Measurements from ENCODE around the gene TPK1. TPM values are rescaled to one million over a fixed set of nuclear protein-coding genes. Genes with fewer than 3 reads are reported as not detected.
A peak's percentile ranks its signal among the peaks of the same experiment; 100 is the strongest.
"Not testable (repeated sequence)": the region's sequence is repeated elsewhere in the genome, so short reads cannot be mapped to it uniquely, and the experiment has no call there.

The TPK1 gene
- total and polyA plus RNA-seq, 9 donors, result 3.0 to 4.9 (median 3.4) TPM

GRCh38 chr7:144784943-144785342 lies 50.9 kb downstream of the TPK1 start:
- Histone ChIP-seq H3K27ac (ENCODE audit: low read length) (no peak overlapping the region), H3K36me3 (ENCODE audit: control insufficient read depth, insufficient read depth, low read length) (no peaks in the 10 kb centered on the region), H3K27me3 (ENCODE audit: control insufficient read depth, insufficient read depth, low read length) (no peaks in the 10 kb centered on the region), H3K4me1 (ENCODE audit: control insufficient read depth, insufficient read depth, low read length) (no peaks in the 10 kb centered on the region), H3K9me3 (replicated peaks; ENCODE audit: control insufficient read depth, low read depth, low read length) (no peaks in the 10 kb centered on the region), H3K4me3 (ENCODE audit: low read length) (no peak overlapping the region)
- 58% methylated on average over 2 of the region's 3 CpGs for WGBS (ENCODE audit: insufficient coverage)
- no peak for DNase-seq

GRCh38 chr7:144784441-144784840 lies 51.4 kb downstream of the TPK1 start:
- no peaks in the 10 kb centered on the region for H3K4me1 ChIP-seq (ENCODE audit: control insufficient read depth, insufficient read depth, low read length)
- no peaks in the 10 kb centered on the region for H3K27me3 ChIP-seq (ENCODE audit: control insufficient read depth, insufficient read depth, low read length)
- no peaks in the 10 kb centered on the region for H3K36me3 ChIP-seq (ENCODE audit: control insufficient read depth, insufficient read depth, low read length)
- H3K4me3 ChIP-seq (ENCODE audit: low read length), result no peak overlapping the region
- H3K27ac ChIP-seq (ENCODE audit: low read length), result no peak overlapping the region
- no peaks in the 10 kb centered on the region for H3K9me3 ChIP-seq (replicated peaks; ENCODE audit: control insufficient read depth, low read depth, low read length)
- DNase-seq, result no peak
- WGBS (ENCODE audit: insufficient coverage), result no CpG with 5 or more reads among the region's 2 CpGs

- WGBS (ENCODE audit: insufficient coverage), result no CpG with 5 or more reads among the region's 1 CpG
- DNase-seq, result no peak
- Histone ChIP-seq H3K27me3 (ENCODE audit: control insufficient read depth, insufficient read depth, low read length) (no peaks in the 10 kb centered on the region), H3K36me3 (ENCODE audit: control insufficient read depth, insufficient read depth, low read length) (no peaks in the 10 kb centered on the region), H3K9me3 (replicated peaks; ENCODE audit: control insufficient read depth, low read depth, low read length) (no peaks in the 10 kb centered on the region), H3K4me3 (ENCODE audit: low read length) (no peak overlapping the region), H3K27ac (ENCODE audit: low read length) (no peak overlapping the region), H3K4me1 (ENCODE audit: control insufficient read depth, insufficient read depth, low read length) (no peaks in the 10 kb centered on the region)
Observed at GRCh38 chr7:144782883-144783282, 53.0 kb downstream of the TPK1 start.

GRCh38 chr7:144780071-144780608 lies 55.7 kb downstream of the TPK1 start:
- no peak overlapping the region for H3K4me3 ChIP-seq (ENCODE audit: low read length)
- no peak for DNase-seq
- WGBS (ENCODE audit: insufficient coverage), result no CpG with 5 or more reads among the region's 4 CpGs

GRCh38 chr7:144777889-144778288 lies 58.0 kb downstream of the TPK1 start:
- H3K9me3 ChIP-seq (replicated peaks; ENCODE audit: control insufficient read depth, low read depth, low read length); H3K4me1 ChIP-seq (ENCODE audit: control insufficient read depth, insufficient read depth, low read length); H3K27me3 ChIP-seq (ENCODE audit: control insufficient read depth, insufficient read depth, low read length); H3K4me3 ChIP-seq (ENCODE audit: low read length); DNase-seq; H3K36me3 ChIP-seq (ENCODE audit: control insufficient read depth, insufficient read depth, low read length); H3K27ac ChIP-seq (ENCODE audit: low read length): not testable (repeated sequence)
- 78% methylated on average over 1 of the region's 3 CpGs for WGBS (ENCODE audit: insufficient coverage)

More at GRCh38 chr7:144780071-144780608, 55.7 kb downstream of the TPK1 start:
- no peaks in the 10 kb centered on the region for H3K27me3 ChIP-seq (ENCODE audit: control insufficient read depth, insufficient read depth, low read length)
- H3K9me3 ChIP-seq (replicated peaks; ENCODE audit: control insufficient read depth, low read depth, low read length), result no peaks in the 10 kb centered on the region
- H3K36me3 ChIP-seq (ENCODE audit: control insufficient read depth, insufficient read depth, low read length), result no peaks in the 10 kb centered on the region
- H3K4me1 ChIP-seq (ENCODE audit: control insufficient read depth, insufficient read depth, low read length), result no peaks in the 10 kb centered on the region
- H3K27ac ChIP-seq (ENCODE audit: low read length), result no peak overlapping the region

GRCh38 chr7:144777005-144777839 lies 58.6 kb downstream of the TPK1 start:
- no peak for DNase-seq

GRCh38 chr7:144776447-144776846 lies 59.4 kb downstream of the TPK1 start:
- H3K27ac ChIP-seq (ENCODE audit: low read length), result no peak overlapping the region
- H3K9me3 ChIP-seq (replicated peaks; ENCODE audit: control insufficient read depth, low read depth, low read length), result no peaks in the 10 kb centered on the region
- H3K36me3 ChIP-seq (ENCODE audit: control insufficient read depth, insufficient read depth, low read length), result no peaks in the 10 kb centered on the region
- H3K4me3 ChIP-seq (ENCODE audit: low read length), result no peak overlapping the region
- H3K4me1 ChIP-seq (ENCODE audit: control insufficient read depth, insufficient read depth, low read length), result no peaks in the 10 kb centered on the region
- 0% methylated on average over 1 of the region's 4 CpGs for WGBS (ENCODE audit: insufficient coverage)
- no peaks in the 10 kb centered on the region for H3K27me3 ChIP-seq (ENCODE audit: control insufficient read depth, insufficient read depth, low read length)
- DNase-seq, result peak; percentile 13

More at GRCh38 chr7:144777005-144777839, 58.6 kb downstream of the TPK1 start:
- Histone ChIP-seq H3K36me3 (ENCODE audit: control insufficient read depth, insufficient read depth, low read length) (no peaks in the 10 kb centered on the region), H3K4me1 (ENCODE audit: control insufficient read depth, insufficient read depth, low read length) (no peaks in the 10 kb centered on the region), H3K27ac (ENCODE audit: low read length) (no peak overlapping the region), H3K9me3 (replicated peaks; ENCODE audit: control insufficient read depth, low read depth, low read length) (no peaks in the 10 kb centered on the region), H3K27me3 (ENCODE audit: control insufficient read depth, insufficient read depth, low read length) (no peaks in the 10 kb centered on the region), H3K4me3 (ENCODE audit: low read length) (no peak overlapping the region)
- 55% methylated on average over 2 of the region's 3 CpGs for WGBS (ENCODE audit: insufficient coverage)

- Histone ChIP-seq H3K4me1 (ENCODE audit: control insufficient read depth, insufficient read depth, low read length) (no peaks in the 10 kb centered on the region), H3K36me3 (ENCODE audit: control insufficient read depth, insufficient read depth, low read length) (no peaks in the 10 kb centered on the region), H3K9me3 (replicated peaks; ENCODE audit: control insufficient read depth, low read depth, low read length) (no peaks in the 10 kb centered on the region), H3K4me3 (ENCODE audit: low read length) (no peak overlapping the region), H3K27me3 (ENCODE audit: control insufficient read depth, insufficient read depth, low read length) (no peaks in the 10 kb centered on the region), H3K27ac (ENCODE audit: low read length) (no peak overlapping the region)
- peak; percentile 23 for DNase-seq
- 10% methylated on average over 2 of the region's 2 CpGs for WGBS (ENCODE audit: insufficient coverage)
Observed at GRCh38 chr7:144775749-144776148, 60.1 kb downstream of the TPK1 start.

GRCh38 chr7:144771927-144772326 lies 63.9 kb downstream of the TPK1 start:
- no peak for DNase-seq
- H3K27me3 ChIP-seq (ENCODE audit: control insufficient read depth, insufficient read depth, low read length), result no peaks in the 10 kb centered on the region
- no peaks in the 10 kb centered on the region for H3K9me3 ChIP-seq (replicated peaks; ENCODE audit: control insufficient read depth, low read depth, low read length)
- no peaks in the 10 kb centered on the region for H3K36me3 ChIP-seq (ENCODE audit: control insufficient read depth, insufficient read depth, low read length)
- H3K4me1 ChIP-seq (ENCODE audit: control insufficient read depth, insufficient read depth, low read length), result no peaks in the 10 kb centered on the region
- no peak overlapping the region for H3K4me3 ChIP-seq (ENCODE audit: low read length)
- WGBS (ENCODE audit: insufficient coverage), result no CpG with 5 or more reads among the region's 2 CpGs
- H3K27ac ChIP-seq (ENCODE audit: low read length), result no peak overlapping the region

GRCh38 chr7:144771174-144771573 lies 64.7 kb downstream of the TPK1 start:
- no peaks in the 10 kb centered on the region for H3K27me3 ChIP-seq (ENCODE audit: control insufficient read depth, insufficient read depth, low read length)
- H3K9me3 ChIP-seq (replicated peaks; ENCODE audit: control insufficient read depth, low read depth, low read length), result no peaks in the 10 kb centered on the region
- no CpG with 5 or more reads among the region's 2 CpGs for WGBS (ENCODE audit: insufficient coverage)
- H3K27ac ChIP-seq (ENCODE audit: low read length), result no peak overlapping the region
- no peaks in the 10 kb centered on the region for H3K36me3 ChIP-seq (ENCODE audit: control insufficient read depth, insufficient read depth, low read length)
- DNase-seq, result no peak
- H3K4me3 ChIP-seq (ENCODE audit: low read length), result no peak overlapping the region
- H3K4me1 ChIP-seq (ENCODE audit: control insufficient read depth, insufficient read depth, low read length), result no peaks in the 10 kb centered on the region

Data from muscle of leg (tissue), 11 donors.